GM18508 (cell line): ENCODE measurements around the gene MRPL22.
"Not testable (repeated sequence)": the region's sequence is repeated elsewhere in the genome, so short reads cannot be mapped to it uniquely, and the experiment has no call there.

ENCODE experiments used
- ATAC-seq: cut with Tn5 transposase; IDR thresholded peaks from one replicate; pipeline ENCODE4 v1.9.1; 2021; ENCODE audit warnings: moderate number of reproducible peaks; ENCODE audit not compliant: insufficient read depth, unreplicated experiment

MRPL22 gene

DNA sequence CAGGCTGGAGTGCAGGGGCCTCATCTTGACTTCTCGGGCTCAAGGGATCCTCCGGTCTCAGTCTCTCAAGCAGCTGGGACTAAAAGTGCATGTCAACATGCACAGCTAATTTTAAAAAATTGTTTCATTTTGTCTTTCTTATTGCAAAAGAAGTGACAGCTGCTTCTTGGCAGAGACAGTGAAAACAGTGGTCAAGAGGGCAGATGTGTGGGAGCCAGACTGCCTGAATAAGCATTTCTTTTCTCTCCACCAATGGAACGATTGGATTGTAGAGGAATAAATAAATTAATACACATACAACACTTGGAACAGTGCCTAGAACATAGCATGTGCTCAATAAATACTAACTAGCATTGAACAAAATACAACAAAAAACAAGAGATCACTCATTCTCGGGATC lies 45.3 kb downstream of the MRPL22 start:
- no peak for ATAC-seq

GRCh38 chr5:154989626-154990025 lies 48.8 kb downstream of the MRPL22 start:
- no peak for ATAC-seq

DNA sequence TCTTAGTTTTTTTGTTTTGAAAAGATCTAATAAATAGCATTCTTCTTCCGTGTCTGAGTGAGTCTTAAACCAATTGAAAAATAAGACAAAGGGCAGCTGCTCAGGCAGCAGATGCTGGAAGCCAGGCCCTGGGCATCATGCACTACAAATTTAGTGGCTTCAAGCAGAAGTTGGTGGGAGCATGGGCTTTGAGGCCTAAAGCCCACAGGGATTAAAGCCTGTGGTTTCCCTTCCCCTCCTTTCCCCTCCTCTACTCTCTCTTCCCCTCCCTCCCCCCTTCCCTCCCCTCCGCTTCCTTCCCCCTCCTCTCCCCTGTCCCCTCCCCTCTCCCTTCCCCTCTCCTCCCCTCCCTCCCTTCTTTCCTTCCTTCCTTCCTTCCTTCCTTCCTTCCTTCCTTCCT lies 52.6 kb downstream of the MRPL22 start:
- ATAC-seq, result no peak

DNA sequence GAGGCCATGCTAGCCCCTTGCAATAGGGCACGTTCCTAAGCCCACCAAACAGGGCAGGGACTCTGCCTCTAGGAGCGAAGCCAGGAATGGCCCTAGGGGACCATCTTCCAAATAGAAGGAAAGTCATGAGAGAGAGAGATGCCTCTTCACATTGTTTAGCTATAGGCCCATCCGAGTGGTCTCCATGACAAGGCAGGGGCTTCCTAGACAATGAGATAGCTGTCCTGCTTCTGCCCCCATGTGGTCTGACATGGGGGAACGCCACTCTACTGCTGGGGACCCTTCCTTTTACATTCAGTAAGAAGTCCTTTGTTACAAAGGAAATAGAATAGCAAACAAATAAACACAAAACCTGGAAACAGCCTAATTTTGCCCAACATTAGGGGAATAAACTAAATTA lies 54.8 kb downstream of the MRPL22 start:
- ATAC-seq, result no peak

- ATAC-seq, result no peak
These were observed 56.9 kb downstream of the MRPL22 start for GRCh38 chr5:154997746-154998145.

- ATAC-seq, result no peak
These were observed 59.0 kb downstream of the MRPL22 start for GRCh38 chr5:154999865-155000264.

- ATAC-seq, result no peak
These were observed 60.6 kb downstream of the MRPL22 start for GRCh38 chr5:155001523-155001922.

DNA sequence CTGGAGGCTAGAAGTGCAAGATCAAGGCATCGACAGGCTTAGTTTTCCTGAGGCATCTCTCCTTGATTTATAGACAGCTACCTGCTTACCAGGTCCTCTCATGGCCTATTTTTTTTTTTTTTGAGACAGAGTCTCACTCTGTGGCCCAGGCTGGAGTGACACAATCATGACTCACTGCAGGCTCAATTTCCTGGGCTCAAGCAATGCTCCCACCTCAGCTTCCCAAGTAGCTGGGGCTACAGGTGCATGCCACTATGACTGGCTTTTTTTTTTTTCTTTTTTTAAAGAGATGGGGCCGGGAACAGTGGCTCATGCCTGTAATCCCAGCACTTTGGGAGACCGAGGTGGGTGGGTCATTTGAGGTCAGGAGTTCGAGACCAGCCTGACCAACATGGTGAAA lies 61.8 kb downstream of the MRPL22 start:
- not testable (repeated sequence) for ATAC-seq

DNA sequence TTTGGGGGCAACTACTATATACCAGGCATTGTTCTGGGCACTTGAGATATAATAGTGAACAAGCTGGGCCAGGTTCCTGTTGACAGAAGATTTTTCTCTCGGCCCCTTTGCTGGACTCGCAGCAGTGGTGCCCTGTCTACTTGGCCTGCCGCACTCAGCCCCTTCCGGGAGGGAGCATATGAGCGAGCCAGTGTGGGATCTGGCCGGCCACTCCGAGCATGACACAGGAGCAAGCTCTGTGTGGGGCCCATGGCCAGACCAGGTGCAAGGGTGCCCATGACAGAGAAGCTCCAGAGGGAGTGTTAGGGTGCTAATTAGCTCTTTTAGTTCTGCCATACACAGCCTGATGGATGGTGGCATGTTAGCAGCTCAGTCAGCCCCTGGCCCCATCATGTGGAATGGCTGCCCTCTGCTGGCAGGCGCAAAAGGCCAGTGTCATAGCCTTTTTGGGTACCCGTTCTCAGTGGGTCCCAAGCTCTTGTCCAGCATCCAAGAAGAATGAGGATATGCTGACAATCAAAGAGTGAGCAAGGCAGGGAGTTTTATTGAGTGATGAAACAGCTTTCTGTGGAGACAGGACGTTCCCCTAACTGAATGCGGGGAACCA lies 63.4 kb downstream of the MRPL22 start:
- no peak for ATAC-seq

DNA sequence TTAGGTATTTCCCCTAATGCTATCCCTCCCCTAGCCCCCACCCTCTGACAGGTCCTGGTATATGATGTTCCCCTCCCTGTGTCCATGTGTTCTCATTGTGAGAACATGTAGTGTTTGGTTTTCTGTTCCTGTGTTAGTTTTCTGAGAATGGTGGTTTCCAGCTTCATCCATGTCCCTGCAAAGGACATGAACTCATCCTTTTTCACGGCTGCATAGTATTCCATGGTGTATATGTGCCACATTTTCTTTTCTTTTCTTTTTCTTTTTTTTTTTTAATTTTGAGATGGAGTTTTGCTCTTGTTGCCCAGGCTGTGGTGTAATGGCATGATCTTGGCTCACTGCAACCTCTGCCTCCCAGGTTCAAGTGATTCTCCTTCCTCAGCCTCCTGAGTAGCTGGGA lies 65.4 kb downstream of the MRPL22 start:
- not testable (repeated sequence) for ATAC-seq

DNA sequence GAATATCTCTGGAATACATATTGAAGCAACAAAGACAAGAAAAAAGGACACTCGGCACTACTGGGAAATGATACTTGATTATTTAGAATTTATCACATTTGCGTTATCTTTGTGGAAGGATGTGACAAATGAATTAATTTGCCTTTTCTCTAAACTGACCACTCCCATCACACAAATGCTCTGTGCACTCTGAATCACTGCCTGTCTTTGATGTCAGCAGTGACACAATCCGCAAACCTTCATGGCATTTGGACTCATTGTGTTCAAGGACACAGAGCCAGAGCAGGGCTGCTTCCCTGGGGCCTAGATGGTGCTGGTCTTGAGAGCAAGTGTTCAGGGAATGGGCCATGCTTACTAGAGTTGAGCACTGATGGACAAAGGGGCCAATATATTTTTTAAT lies 67.8 kb downstream of the MRPL22 start:
- ATAC-seq, result no peak

DNA sequence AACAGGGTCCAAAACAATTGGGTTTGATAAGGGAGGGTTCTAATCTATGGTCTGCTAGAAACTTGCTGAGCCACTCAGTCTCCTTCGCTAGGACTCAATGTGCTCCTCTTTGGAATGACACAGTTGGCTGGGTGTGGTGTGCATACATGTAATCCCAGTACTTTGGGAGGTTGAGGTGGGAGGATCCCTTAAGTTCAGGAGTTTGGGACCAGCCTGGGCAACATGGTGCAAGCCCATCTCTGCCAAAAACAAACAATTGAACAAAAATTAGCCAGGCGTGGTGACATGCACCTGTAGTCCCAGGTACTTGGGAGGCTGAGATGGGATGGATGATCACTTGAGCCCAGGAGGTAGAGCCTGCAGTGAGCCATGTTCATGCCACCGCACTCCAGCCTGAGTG lies 70.0 kb downstream of the MRPL22 start:
- no peak for ATAC-seq

- ATAC-seq, result no peak
These were observed 72.7 kb downstream of the MRPL22 start, which contains the start of gene KIF4B for GRCh38 chr5:155013526-155013925. KIF4B (plus strand) TSS chr5:155013755; CDS start chr5:155013860, 105 bp downstream.

DNA sequence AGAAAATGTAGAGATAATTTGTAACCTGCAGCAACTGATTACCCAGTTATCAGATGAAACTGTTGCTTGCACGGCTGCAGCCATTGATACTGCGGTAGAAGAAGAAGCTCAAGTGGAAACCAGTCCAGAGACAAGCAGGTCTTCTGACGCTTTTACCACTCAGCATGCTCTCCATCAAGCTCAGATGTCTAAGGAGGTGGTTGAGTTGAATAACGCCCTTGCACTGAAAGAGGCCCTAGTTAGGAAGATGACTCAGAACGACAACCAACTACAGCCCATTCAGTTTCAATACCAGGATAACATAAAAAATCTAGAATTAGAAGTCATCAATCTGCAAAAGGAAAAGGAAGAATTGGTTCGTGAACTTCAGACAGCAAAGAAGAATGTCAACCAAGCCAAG lies 74.4 kb downstream of the MRPL22 start:
- ATAC-seq, result no peak

GRCh38 chr5:155017610-155018009 lies 76.7 kb downstream of the MRPL22 start:
- peak; percentile 99 for ATAC-seq
